ENCODE results near the gene IFI27. TPM values are rescaled to one million over a fixed set of nuclear protein-coding genes. Genes with fewer than 3 reads are reported as not detected.

Gene IFI27
- total RNA-seq, 1 donor from 2014 or later: 132 TPM

DNA sequence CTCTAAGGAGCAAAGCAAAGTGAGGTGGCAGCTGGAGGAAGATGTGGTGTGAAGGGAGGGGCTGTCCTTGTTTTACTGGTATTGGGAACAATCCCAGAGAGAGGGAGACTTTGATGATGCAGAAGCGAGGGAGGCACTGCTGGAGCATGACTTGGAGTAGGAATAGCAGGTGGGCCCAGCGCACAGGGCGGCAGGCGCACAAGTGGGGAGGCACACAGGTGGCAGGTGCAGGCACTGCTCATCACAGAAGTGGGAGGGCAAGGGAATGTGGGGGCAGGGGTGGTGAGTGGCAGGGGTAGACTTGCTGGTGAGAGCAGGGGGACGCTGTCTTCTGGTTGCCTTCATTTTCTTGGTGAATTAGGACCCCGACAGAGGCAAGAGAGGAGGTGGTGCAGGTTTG lies 11.5 kb upstream of the IFI27 start:
- DNase-seq (no peak), ATAC-seq (ENCODE audit: poor library complexity) (no peak)
- intact Hi-C loops (cut with DNase I): no loop called here

DNA sequence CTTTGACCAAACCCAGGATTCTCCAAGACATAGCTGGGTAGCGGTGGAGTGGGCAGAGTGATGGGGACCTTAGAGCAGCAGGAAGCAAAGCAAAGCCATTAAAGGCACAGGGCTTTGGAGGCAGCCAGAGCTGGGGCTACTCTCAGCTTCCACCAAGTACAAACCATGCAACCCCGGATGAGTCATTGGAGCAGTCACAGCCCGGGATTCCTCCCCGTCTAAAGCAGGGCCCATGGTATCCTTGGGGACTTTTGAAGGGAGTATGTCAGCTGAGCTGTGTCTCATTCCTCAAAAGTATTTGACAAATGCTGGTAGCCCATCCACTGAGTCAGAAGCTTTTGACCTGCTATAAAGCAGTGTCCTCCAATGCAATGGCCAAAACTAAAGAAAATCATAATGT lies 9.7 kb upstream of the IFI27 start:
- intact Hi-C loops (cut with DNase I): no loop called here
- no peak for DNase-seq
- ATAC-seq (ENCODE audit: poor library complexity): no peak

- ATAC-seq (ENCODE audit: poor library complexity) (peak; percentile 36), DNase-seq (no peak)
- intact Hi-C loops (cut with DNase I): no loop called here
Observed at GRCh38 chr14:94101748-94102147, 8.8 kb upstream of the IFI27 start.

- ATAC-seq (ENCODE audit: poor library complexity) (no peak), DNase-seq (no peak)
- intact Hi-C loops (cut with DNase I): no loop called here
Observed at GRCh38 chr14:94102768-94103482, 7.6 kb upstream of the IFI27 start.

DNA sequence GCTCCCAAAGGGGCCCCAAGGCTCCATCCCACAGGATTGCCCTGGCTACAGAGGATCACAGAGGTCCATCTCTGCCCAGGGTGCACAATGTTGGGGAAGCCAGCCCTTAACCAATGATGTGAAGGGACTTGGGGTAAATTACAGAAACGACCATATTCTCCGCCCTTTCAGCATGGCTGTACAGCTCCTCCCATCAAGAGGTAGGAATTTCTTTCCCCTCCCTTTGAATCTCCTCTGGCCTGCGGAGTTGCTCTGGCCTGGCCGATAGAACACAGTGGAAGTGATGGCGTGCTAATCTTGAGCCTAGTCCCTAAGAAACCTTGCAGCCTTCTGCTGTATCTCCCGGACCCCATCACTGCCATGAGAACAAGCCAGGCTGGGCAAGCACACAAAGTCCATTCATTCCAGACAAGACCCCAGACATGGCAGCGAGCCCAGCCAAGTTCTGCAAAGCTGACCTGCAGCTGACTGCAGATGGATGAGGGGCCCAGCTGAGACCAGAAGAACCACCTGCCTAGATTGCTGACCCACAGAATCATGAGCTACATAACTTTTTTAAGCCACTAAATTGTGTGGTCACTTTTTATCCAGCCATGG lies 6.9 kb upstream of the IFI27 start:
- no peak for ATAC-seq (ENCODE audit: poor library complexity)
- intact Hi-C loops (cut with DNase I): no loop called here
- no peak for DNase-seq

- DNase-seq (no peak), ATAC-seq (ENCODE audit: poor library complexity) (no peak)
- intact Hi-C loops (cut with DNase I): no loop called here
Observed at GRCh38 chr14:94104731-94105130, 5.8 kb upstream of the IFI27 start.

- intact Hi-C loops (cut with DNase I): no loop called here
- ATAC-seq (ENCODE audit: poor library complexity) (peak; percentile 2), DNase-seq (no peak)
Observed at GRCh38 chr14:94109915-94110250, 653 bp upstream of the IFI27 start.

GRCh38 chr14:94111276-94112095 lies 950 bp downstream of the IFI27 start:
- ATAC-seq (ENCODE audit: poor library complexity) (no peak), DNase-seq (no peak)
- intact Hi-C loops (cut with DNase I): no loop called here

DNA sequence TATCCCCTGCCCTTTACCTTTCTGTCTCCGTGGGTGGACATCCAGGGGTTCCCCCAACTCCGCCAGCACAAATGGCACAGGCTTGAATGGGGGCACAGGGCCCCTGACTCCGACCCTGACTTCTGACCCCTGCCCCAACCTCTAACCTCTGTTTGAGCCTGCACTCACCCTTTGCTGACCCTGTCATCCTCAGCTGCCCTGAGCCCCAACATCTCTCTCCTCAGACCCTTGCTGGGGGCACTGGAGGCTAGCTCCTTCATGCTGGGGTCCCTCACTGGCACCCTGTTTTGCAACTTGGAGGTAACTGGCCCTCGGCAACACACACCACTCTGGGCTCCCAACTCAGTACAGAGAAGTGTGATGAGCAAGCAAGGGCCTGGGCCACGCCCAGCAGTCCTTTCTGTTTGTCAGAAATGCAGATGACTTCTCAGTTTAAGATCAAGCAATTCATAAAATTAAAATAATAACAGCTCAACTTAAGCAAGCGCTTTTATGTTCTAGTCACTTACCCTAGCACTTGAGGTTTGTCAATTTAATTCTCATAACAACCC lies 2.1 kb downstream of the IFI27 start:
- no peak for ATAC-seq (ENCODE audit: poor library complexity)
- intact Hi-C loops (cut with DNase I): no loop called here
- DNase-seq: no peak

DNA sequence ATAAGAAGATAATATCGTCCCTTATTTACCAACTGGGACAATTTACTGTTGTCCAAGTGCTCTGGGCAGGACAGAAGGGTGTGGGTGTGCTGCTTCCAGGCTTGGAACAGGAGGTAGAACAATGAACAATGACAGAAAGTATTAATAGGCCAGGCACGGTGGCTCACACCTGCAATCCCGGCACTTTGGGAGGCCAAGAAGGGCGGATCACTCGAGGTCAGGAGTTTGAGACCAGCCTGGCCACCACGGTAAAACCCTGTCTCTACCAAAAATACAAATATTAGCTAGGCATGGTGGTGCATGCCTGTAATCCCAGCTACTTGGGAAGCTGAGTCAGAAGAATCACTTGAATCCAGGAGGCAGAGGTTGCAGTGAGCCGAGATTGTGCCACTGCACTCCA lies 2.5 kb downstream of the IFI27 start:
- intact Hi-C loops (cut with DNase I): no loop called here
- DNase-seq (no peak), ATAC-seq (ENCODE audit: poor library complexity) (no peak)

- ATAC-seq (ENCODE audit: poor library complexity): peak; percentile 34
- intact Hi-C loops (cut with DNase I): no loop called here
Observed at GRCh38 chr14:94113490-94113889, 3.0 kb downstream of the IFI27 start.

GRCh38 chr14:94113908-94114588 lies 3.5 kb downstream of the IFI27 start:
- ATAC-seq (ENCODE audit: poor library complexity) (no peak), DNase-seq (no peak)
- intact Hi-C loops (cut with DNase I): no loop called here

More at GRCh38 chr14:94113490-94113889, 3.0 kb downstream of the IFI27 start:
- DNase-seq: peak; percentile 77

- ATAC-seq (ENCODE audit: poor library complexity) (no peak), DNase-seq (no peak)
- intact Hi-C loops (cut with DNase I): no loop called here
Observed at GRCh38 chr14:94114589-94115057, 4.1 kb downstream of the IFI27 start.

DNA sequence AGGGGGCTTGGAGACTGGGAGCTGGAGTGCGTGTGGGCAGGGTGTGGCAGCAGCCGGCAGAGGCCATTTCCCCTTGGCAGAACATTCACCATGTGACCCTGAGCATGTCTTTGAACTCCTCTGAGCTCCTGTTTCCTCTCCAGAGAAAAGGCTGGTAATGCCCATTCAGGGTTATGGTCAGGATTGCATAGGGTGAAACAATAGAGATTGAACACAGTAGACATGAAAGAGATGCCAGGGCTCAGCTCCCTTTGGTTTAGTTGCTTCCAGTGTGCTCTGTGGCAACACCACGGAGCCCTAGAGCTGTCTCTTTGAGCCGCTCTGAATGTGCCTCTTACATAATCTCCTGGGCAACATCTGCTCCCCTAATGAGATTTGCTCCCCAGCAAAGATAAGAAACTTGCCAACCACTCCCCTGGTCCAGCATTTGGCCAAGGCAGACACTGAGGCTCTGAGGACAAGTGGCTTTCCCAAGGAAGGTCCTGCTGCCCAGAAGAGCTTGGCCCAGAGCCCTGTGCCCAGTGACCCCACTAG lies 4.6 kb downstream of the IFI27 start:
- ATAC-seq (ENCODE audit: poor library complexity) (peak; percentile 56), DNase-seq (no peak)
- intact Hi-C loops (cut with DNase I): no loop called here

DNA sequence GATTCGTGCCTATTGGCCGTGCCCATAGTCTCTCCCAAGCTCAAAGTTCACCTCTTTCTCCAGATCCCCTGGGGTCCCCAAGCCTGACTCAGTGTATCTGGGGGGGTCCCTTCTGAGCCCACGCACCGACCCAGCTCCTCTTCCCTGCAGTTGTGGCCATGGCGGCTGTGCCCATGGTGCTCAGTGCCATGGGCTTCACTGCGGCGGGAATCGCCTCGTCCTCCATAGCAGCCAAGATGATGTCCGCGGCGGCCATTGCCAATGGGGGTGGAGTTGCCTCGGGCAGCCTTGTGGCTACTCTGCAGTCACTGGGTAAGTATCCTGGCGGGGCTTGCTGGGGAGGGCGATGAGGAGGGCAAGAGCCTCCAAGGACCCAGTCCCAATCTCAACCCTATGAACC lies 5.1 kb downstream of the IFI27 start:
- ATAC-seq (ENCODE audit: poor library complexity) (no peak), DNase-seq (no peak)
- intact Hi-C loops (cut with DNase I): no loop called here

GRCh38 chr14:94116701-94117100 lies 6.2 kb downstream of the IFI27 start:
- intact Hi-C loops (cut with DNase I): no loop called here
- DNase-seq: no peak
- no peak for ATAC-seq (ENCODE audit: poor library complexity)

DNA sequence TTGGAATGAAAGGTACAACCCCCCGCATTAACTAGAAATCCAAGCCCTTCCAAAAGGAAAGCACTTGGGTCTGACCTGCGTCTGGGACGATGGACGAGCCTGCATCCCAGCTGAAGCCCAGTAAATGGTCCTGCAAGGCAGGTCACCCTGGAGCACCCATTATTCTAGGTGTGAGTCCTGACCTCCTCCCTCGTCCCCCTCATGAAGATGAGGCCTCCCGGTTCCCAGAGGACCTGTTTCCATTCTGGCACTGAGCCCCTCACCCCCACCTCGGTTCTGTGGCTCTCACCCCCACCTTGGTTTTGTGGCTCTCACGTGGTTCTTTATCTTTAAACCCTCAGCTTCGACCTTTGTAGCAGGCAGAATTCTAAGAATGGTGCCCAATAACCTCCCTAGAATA lies 7.3 kb downstream of the IFI27 start:
- intact Hi-C loops (cut with DNase I): no loop called here
- no peak for DNase-seq
- no peak for ATAC-seq (ENCODE audit: poor library complexity)

DNA sequence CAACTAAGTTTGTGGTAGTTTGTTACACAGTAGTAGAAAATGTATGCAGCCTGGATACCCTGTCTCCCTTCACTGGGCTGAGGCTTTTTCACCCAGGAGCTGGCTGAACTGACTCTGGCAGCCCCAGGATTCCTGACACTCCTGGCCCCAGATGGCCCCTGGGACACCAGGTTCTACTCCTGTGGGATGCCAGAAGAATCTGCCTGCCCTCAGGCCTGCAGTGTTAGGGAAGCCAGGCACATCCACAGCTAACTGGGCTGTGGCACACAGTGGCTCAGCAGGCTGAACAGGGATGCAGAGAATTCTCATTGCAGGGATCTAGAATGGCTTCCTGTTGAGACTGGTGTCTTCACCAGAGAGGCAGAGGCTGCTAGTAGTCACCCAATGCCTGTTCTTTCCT lies 8.5 kb downstream of the IFI27 start:
- intact Hi-C loops (cut with DNase I): no loop called here
- ATAC-seq (ENCODE audit: poor library complexity) (no peak), DNase-seq (no peak)
